NOMO-1 treated with dmso at 0.1 percent for 144 hours (cell line): Measurements from ENCODE around the gene KCNAB2.

Experiments used
- DNase-seq: peaks from one replicate; lab custom pipeline; 2025; ENCODE audit not compliant: unreplicated experiment; lab: John Stamatoyannopoulos, UW

KCNAB2 gene

GRCh38 chr1:6094801-6095505, 49.3 kb downstream of the KCNAB2 start:
- no peak for DNase-seq

GRCh38 chr1:6095511-6096242, 50.0 kb downstream of the KCNAB2 start:
- no peak for DNase-seq

- no peak for DNase-seq
These were observed 50.8 kb downstream of the KCNAB2 start for GRCh38 chr1:6096243-6097116.

- no peak for DNase-seq
These were observed 51.5 kb downstream of the KCNAB2 start for GRCh38 chr1:6097117-6097595.

GRCh38 chr1:6097824-6098223, 52.1 kb downstream of the KCNAB2 start:
- no peak for DNase-seq

- no peak for DNase-seq
These were observed 52.9 kb downstream of the KCNAB2 start for GRCh38 chr1:6098303-6099215.

GRCh38 chr1:6099297-6099696, 53.6 kb downstream of the KCNAB2 start:
- DNase-seq, result no peak

GRCh38 chr1:6099787-6100765, 54.4 kb downstream of the KCNAB2 start:
- no peak for DNase-seq

- no peak for DNase-seq
These were observed 55.4 kb downstream of the KCNAB2 start for GRCh38 chr1:6100861-6101783.

- no peak for DNase-seq
These were observed 56.3 kb downstream of the KCNAB2 start for GRCh38 chr1:6101826-6102531.

- no peak for DNase-seq
These were observed 56.8 kb downstream of the KCNAB2 start for GRCh38 chr1:6102532-6102845.

- DNase-seq, result no peak
These were observed 57.6 kb downstream of the KCNAB2 start for GRCh38 chr1:6103111-6103853.

- no peak for DNase-seq
These were observed 58.3 kb downstream of the KCNAB2 start for GRCh38 chr1:6103854-6104530.

GRCh38 chr1:6104631-6105030, 58.9 kb downstream of the KCNAB2 start:
- DNase-seq, result no peak

GRCh38 chr1:6105218-6105679, 59.6 kb downstream of the KCNAB2 start:
- no peak for DNase-seq

GRCh38 chr1:6105763-6106162, 60.1 kb downstream of the KCNAB2 start:
- DNase-seq, result no peak
